Breast epithelium (tissue), 3 donors: Measurements from ENCODE around the gene TNK2.

Experiments used
- CTCF ChIP-seq, 3 donors: fragments of 450-650 bp; IDR thresholded peaks; one replicate each; pipeline ENCODE4 v1.5.1; 2016 to 2017; ENCODE audit warnings: antibody characterized with exemption in 3 of 3, mild to moderate bottlenecking in 3 of 3, moderate library complexity in 3 of 3
- POLR2A ChIP-seq: fragments of 450-650 bp; IDR thresholded peaks from one replicate; pipeline ENCODE4 v1.6.1; 2016; ENCODE audit warnings: antibody characterized with exemption, mild to moderate bottlenecking, moderate library complexity
- POLR2AphosphoS5 ChIP-seq, 3 donors: sonication (generic); formaldehyde crosslinking; IDR thresholded peaks; one replicate each; pipeline ENCODE4 v1.6.1; 2017; ENCODE audit warnings: antibody characterized with exemption in 3 of 3

DNA sequence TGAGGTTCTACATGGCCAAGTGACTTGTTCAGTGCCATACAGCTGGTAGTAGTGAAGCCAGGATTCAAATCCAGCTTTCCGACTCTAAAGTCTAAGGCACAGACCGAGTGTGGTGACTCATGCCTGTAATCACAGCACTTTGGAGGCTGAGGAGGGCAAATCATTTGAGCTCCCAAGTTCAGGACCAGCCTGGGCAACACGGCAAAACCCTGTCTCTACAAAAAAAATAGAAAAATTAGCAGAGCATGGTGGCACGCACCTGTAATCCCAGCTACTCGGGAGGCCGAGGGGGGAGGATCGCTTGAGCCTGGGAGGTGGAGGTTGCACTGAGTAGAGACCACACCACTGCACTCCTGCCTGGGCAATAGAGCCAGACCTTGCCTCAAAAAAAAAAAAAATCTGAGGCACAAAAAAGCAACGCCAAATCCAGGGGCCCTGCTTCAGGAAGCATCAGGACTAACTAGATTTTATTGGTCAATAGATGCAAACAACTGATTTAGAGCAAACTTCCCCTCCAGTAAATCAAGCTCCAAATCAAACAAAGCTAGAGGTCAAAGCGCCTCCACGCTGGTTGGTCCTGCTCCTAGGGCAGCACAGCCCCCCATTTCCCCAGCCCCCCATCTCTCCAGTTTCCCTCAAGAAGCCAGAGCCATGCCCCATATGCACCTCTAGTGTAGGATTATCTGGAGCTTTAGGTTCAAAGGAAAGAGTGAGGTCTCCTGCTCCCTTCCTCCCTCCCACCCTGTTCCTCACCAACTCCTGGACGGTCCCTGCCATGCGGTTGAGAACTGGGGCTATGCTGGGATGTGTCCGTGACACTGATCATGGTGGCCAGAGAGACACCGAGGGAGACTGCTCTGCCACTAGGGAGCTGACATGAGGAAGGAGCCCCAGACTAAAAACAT, 2.9 kb upstream of the TNK2 start:
- TF ChIP-seq CTCF (IDR thresholded peaks at IDR 0.05): no peak
- TF ChIP-seq POLR2A: no peak
- no peak for TF ChIP-seq POLR2AphosphoS5 (IDR thresholded peaks at IDR 0.05)
